Measurements from ENCODE around the gene IL1A. TPM values are rescaled to one million over a fixed set of nuclear protein-coding genes. Genes with fewer than 3 reads are reported as not detected.

The IL1A gene
- total and polyA plus RNA-seq, 9 of the 15 experiments (the other 6 are each of a cell fraction or from before 2014, with no cell fraction given), result 0.03 to 0.27 (median 0.14) TPM; not detected in 2

- Histone ChIP-seq H3K9me3 (replicated peaks; ENCODE audit: control insufficient read depth, insufficient read depth, low read depth, low read length) (no peaks in the 10 kb centered on the region), H3K27me3 (ENCODE audit: control insufficient read depth in 2 of 2, insufficient read depth in 2 of 2, low read length in 2 of 2) (peaks cover 3 to 15% of the 10 kb centered on the region in 2 experiments; a peak in 4 of 5 replicates), H3K4me2 (ENCODE audit: insufficient read depth, low read length) (no peak overlapping the region), H3K9ac (ENCODE audit: insufficient read depth in 1 of 2, low read depth in 2 of 2, low read length in 2 of 2) (no peak overlapping the region), H3K27ac (ENCODE audit: extremely low read depth, low read depth, low read length) (no peak overlapping the region), H3K36me3 (ENCODE audit: control insufficient read depth, insufficient read depth, low read length) (no peaks in the 10 kb centered on the region), H4K20me1 (replicated peaks; ENCODE audit: control insufficient read depth, insufficient read depth, low read length) (no peaks in the 10 kb centered on the region), H3K4me3 (no peak overlapping the region), H3K4me1 (replicated peaks in 1 of 2; ENCODE audit: control insufficient read depth in 2 of 2, insufficient read depth in 2 of 2, low read length in 2 of 2) (peaks cover 0 to 9% of the 10 kb centered on the region in 2 experiments; a peak in 2 of 5 replicates), H2AFZ (ENCODE audit: low read depth, low read length) (no peak overlapping the region), H3K9me1 (ENCODE audit: control insufficient read depth, insufficient read depth, low read length) (no peaks in the 10 kb centered on the region), H3K79me2 (ENCODE audit: control insufficient read depth, insufficient read depth, low read length) (no peaks in the 10 kb centered on the region)
- in situ Hi-C loops (cut with MboI), result no loop called here
- ChIA-PET POLR2A (interaction anchor here (0.7 to 1.4 kb wide), 3 partner anchors 10 to 24 kb away, joined by 3 to 4 read pairs (median 3); no protein-coding TSS in a partner anchor), CTCF (ENCODE audit: low intra/inter-chr PET ratio) (interaction anchor here (0.7 kb wide), 1 partner anchor 29 kb away, joined by 3 read pairs; no protein-coding TSS in a partner anchor)
- BruUV-seq (replicated peaks), result no TSS peak
- no peak for FAIRE-seq
- DNase-seq (ENCODE audit: extremely low read depth in 1 of 4, low spot score in 3 of 4), result no peak
- no peak for ATAC-seq
- intact Hi-C loops (cut with micrococcal nuclease), result loop anchor here (5.0 kb wide), 1 partner anchor 81 kb away; no protein-coding TSS in a partner anchor
- TF ChIP-seq GTF2B (IDR thresholded peaks at IDR 0.05; ENCODE audit: extremely low read depth, insufficient read length), result no peak
- 50% methylated on average over 14 of the region's 14 CpGs for WGBS (ENCODE audit: insufficient coverage, low coverage, missing lambda C conversion rate)
Measured at GRCh38 chr2:112832841-112833638, 48.7 kb upstream of the IL1A start.

All from K562 (cell line).